Neural crest cell (in vitro differentiated cells): ENCODE results near the gene SOCS2. TPM values are rescaled to one million over a fixed set of nuclear protein-coding genes. Genes with fewer than 3 reads are reported as not detected.

Experiments
- DNase-seq: peaks from one replicate; pipeline ENCODE4 v3.0.0; 2021; ENCODE audit warnings: low read depth, mixed read lengths, low spot score
- H3K27ac Mint-ChIP-seq: one replicate; pipeline ENCODE4 v1.8.0; 2021; ENCODE audit warnings: mild to moderate bottlenecking, mixed read lengths; ENCODE audit not compliant: unreplicated experiment
- H3K27me3 Mint-ChIP-seq: 2 replicates; pipeline ENCODE4 v1.8.0; 2021; ENCODE audit warnings: low read depth, mild to moderate bottlenecking, mixed read lengths
- H3K36me3 Mint-ChIP-seq: 2 replicates; pipeline ENCODE4 v1.8.0; 2021; ENCODE audit warnings: low read depth, mild to moderate bottlenecking, mixed read lengths
- H3K4me1 Mint-ChIP-seq: 2 replicates; pipeline ENCODE4 v1.8.0; 2021; ENCODE audit warnings: mixed read lengths
- H3K4me3 Mint-ChIP-seq: one replicate; pipeline ENCODE4 v1.8.0; 2021; ENCODE audit warnings: mild to moderate bottlenecking, mixed read lengths
- H3K9me3 Mint-ChIP-seq: 2 replicates; pipeline ENCODE4 v1.8.0; 2021; ENCODE audit warnings: mixed read lengths
- total RNA-seq: library from RNA; stranded (reverse); gene quantifications from 2 replicates; pipeline ENCODE4 v1.2.1, GENCODE V29; 2021
- TF ChIP-seq, protein P1 (sequence below): fragments of 200-600 bp; sonication (generic); conservative IDR thresholded peaks from 2 replicates; pipeline ENCODE4 v1.5.0; 2021; ENCODE audit warnings: antibody characterized with exemption, mild to moderate bottlenecking

The SOCS2 gene
- total RNA-seq, 1 donor from 2014 or later, result 53.5 TPM

DNA sequence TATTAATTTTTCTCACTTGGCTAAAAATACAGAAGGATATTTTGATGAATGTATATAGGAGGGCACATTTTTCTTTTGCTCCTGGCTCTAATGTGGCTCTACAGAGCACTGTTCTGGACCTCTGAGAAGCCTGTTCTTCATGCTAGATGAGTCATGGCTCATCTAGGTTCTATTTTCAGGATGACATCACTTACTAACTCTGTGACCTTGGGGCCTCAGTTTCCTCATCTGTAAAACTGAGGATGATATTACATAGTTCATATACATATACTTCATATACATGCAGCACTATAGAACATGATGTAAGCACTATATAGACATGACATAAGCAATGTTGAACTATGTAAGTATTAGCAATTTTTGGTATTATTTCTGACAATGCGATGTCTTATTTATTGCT is 35.8 kb downstream of the SOCS2 start:
- H3K9me3 Mint-ChIP-seq, result no peaks in the 10 kb centered on the region
- no peak overlapping the region for H3K4me3 Mint-ChIP-seq
- H3K27me3 Mint-ChIP-seq, result peaks cover 2% of the 10 kb centered on the region
- no peaks in the 10 kb centered on the region for H3K36me3 Mint-ChIP-seq
- no peak overlapping the region for H3K27ac Mint-ChIP-seq
- TF ChIP-seq, protein P1, sequence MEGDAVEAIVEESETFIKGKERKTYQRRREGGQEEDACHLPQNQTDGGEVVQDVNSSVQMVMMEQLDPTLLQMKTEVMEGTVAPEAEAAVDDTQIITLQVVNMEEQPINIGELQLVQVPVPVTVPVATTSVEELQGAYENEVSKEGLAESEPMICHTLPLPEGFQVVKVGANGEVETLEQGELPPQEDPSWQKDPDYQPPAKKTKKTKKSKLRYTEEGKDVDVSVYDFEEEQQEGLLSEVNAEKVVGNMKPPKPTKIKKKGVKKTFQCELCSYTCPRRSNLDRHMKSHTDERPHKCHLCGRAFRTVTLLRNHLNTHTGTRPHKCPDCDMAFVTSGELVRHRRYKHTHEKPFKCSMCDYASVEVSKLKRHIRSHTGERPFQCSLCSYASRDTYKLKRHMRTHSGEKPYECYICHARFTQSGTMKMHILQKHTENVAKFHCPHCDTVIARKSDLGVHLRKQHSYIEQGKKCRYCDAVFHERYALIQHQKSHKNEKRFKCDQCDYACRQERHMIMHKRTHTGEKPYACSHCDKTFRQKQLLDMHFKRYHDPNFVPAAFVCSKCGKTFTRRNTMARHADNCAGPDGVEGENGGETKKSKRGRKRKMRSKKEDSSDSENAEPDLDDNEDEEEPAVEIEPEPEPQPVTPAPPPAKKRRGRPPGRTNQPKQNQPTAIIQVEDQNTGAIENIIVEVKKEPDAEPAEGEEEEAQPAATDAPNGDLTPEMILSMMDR, result no peak
- H3K4me1 Mint-ChIP-seq, result peaks cover 16% of the 10 kb centered on the region
- no peak for DNase-seq

DNA sequence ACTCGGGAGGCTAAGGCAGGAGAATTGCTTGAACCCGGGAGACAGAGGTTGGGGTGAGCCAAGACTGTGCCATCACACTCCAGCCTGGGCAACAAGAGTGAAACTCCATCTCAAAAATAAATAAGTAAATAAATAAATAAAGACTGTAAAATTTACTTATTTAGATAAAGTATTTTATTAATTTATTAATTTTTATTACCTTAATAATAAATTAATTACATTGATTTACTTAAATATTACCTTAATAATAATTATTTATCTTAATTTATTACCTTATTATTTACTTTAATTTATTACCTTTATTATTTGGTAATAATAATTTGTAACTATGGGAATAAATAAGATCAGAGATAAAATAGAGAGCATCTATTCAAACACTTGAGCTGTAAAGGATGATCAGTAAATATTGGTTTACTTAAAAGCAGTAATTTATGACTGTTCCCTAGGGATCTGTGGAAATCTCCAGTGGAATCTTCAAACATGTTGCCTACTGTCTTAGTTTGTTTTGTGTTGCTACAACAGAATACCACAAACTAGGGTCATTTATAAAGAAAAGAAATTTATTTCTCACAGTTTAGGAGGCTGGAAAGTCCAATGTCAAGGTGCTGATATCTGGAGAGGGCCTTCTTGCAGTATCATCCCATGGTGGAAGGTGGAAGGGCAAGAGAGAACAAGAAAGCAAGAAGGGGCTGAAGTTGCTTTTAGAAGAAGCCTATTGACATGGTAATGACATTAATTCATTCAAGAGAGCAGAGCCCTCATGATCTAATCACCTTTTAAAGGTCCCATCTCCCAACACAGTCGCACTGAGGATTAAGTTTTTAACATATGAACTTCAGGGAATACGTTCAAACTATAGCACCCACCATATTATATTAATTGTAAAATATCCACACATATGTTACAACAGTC is 37.1 kb downstream of the SOCS2 start:
- Mint-ChIP-seq H3K27ac (no peak overlapping the region), H3K36me3 (no peaks in the 10 kb centered on the region), H3K27me3 (peaks cover 3% of the 10 kb centered on the region), H3K4me3 (no peak overlapping the region), H3K9me3 (no peaks in the 10 kb centered on the region), H3K4me1 (peaks cover 18% of the 10 kb centered on the region)
- no peak for DNase-seq
- TF ChIP-seq, protein P1, result no peak

DNA sequence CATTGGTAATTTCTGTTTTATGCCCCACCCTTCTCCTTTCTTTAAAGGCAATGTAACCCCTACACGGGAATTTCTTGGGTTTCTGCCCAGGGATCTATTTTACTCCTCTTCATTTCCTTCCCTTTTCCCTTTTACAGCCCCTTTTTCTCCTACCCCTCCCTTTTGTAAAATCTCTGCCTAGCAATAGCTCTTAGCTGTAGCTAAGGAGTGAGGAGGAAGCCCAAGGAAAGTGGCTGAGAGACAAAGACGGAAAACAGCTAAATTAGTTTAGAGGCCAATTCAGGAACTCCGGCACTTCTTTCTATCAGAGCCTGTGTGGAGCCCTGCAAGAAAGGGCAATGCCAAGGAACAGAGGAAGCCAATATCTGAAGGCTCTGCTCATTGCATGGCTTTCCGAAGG is 40.3 kb downstream of the SOCS2 start:
- Mint-ChIP-seq H3K27ac (no peak overlapping the region), H3K9me3 (no peaks in the 10 kb centered on the region), H3K4me1 (peaks cover 30% of the 10 kb centered on the region), H3K27me3 (peaks cover 3% of the 10 kb centered on the region), H3K4me3 (no peak overlapping the region), H3K36me3 (no peaks in the 10 kb centered on the region)
- TF ChIP-seq, protein P1, result no peak
- no peak for DNase-seq

DNA sequence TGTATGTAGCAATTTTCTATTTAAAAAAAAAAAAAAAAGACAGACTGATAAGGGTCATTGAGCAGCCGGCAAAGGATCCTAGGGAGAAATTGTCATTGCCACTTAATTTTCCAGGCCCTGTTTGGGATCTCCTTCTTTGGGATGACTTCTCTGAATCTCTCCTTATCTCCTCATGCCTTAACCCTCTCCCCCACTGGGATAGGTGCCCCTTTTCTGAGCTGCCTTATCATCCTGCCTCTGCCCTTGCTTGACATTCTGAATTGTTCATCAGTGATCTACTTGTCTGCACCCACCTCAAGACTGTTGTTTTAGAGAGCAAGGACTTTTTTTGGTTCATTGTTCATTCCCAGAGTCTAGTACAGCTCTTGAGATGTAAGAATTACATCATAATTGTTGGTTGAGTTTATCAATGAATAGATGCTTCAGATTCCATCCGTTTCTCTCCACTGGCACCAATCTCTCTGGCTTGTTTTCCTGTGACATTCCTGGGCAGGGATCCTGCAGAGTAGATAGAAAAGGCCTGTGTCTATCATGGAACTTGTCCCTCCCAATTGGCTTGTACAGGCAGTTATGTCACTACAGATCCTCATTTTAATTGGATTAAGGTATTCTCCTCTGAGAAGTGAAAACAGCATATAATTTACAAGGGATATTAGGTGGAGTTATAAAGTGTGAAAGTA is 42.6 kb downstream of the SOCS2 start:
- peaks cover 3% of the 10 kb centered on the region for H3K27me3 Mint-ChIP-seq
- H3K27ac Mint-ChIP-seq, result no peak overlapping the region
- no peak overlapping the region for H3K4me3 Mint-ChIP-seq
- peaks cover 4% of the 10 kb centered on the region for H3K9me3 Mint-ChIP-seq
- H3K4me1 Mint-ChIP-seq, result peaks cover 30% of the 10 kb centered on the region
- TF ChIP-seq, protein P1, result no peak
- DNase-seq, result no peak
- no peaks in the 10 kb centered on the region for H3K36me3 Mint-ChIP-seq

DNA sequence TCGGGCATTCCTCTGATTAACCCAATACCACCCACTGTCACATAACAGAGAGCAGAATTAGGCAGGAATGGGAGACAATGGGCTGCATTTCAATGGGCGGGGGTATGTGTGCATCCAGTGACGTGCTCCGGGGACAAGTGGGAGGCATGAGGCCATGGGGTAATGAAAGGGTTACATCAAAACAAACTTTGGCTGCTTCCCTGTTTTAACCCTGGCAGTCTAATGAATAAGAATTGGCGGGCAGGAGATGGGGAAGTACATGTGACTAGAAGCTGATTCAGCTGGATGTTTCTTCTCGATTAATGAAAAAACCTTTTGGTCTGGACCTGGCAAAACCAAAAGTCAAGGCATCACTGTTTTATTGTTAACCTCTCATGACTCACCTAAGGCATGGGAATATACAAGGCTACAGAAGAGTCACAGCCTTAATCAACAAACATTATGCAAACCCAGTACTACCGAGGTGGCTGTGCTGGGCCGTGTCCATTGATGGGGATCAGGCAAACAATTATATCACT is 44.2 kb downstream of the SOCS2 start:
- Mint-ChIP-seq H3K27ac (no peak overlapping the region), H3K9me3 (peaks cover 4% of the 10 kb centered on the region), H3K27me3 (peaks cover 3% of the 10 kb centered on the region), H3K4me1 (peaks cover 30% of the 10 kb centered on the region), H3K4me3 (no peak overlapping the region), H3K36me3 (no peaks in the 10 kb centered on the region)
- TF ChIP-seq, protein P1, result no peak
- no peak for DNase-seq
